ENCODE measurements around the gene CTNNBIP1. TPM values are rescaled to one million over a fixed set of nuclear protein-coding genes. Genes with fewer than 3 reads are reported as not detected.
A peak's percentile ranks its signal among the peaks of the same experiment; 100 is the strongest.

Gene CTNNBIP1
- total RNA-seq, 1 donor from 2014 or later = 50.6 TPM

DNA sequence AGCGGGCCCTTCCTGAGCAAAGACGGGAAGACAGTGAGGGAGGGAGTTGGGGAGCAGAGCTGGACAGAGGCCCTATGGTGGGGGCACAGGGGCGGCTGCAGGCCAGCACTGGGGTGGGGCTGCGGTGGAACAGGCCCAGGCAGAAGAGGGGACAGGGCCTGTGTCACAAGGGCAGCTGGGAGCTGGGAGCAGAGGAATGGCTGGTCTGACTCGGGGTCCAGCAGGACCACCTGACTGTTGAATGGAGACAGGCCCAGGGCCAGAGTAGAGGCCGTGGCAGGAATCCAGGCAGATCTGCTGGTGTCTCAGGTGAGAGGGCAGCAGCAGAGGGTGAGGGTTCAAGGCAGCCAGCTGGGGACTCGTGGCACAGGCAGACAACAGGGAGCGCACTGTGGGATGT is 25.3 kb downstream of the CTNNBIP1 start:
- ATAC-seq (no peak), DNase-seq (ENCODE audit: missing footprints) (no peak)
- intact Hi-C loops (cut with DNase I) = no loop called here

DNA sequence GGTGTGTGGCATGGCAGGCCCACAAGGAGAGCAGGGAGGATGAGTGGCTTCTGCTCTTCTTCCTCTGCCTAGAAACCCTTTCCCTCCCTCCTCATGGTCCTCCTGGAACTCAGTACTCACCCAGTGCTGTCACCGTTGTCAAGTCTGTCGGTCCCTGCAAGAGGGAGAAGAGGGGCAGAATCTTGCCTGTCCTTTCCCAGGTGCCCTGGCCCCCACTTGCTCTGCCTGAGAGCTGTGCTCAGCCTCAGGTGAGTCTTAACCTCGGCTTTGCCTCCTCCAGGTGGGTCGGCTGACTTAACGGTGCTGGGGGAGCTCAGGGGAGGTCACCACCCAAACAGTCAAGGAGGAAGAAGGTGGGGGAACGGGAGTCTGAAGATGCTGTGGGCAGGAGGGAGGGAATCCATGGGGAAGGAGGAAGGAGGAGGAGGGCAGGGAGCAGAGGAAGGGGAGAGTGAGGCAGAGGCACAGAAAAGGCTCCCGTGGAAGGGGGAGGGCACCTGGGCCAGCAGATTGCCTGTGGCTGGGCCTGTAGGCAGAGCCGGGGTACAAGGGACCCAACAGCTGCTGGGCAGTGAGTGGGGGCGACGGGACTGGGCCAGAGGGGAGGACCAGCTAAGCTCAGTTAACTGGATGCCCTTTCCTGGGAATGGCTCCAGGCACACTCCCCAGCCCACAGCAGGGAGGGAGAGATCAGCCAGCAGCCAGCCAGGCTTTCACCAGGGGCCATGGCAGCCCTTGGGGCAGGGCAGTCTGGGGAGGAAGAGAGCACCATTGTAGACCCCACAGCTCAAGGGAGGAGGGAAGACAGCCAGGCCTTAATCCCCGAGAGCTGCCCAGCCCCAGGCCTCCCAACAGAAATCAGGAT is 26.3 kb downstream of the CTNNBIP1 start:
- DNase-seq (ENCODE audit: missing footprints) = no peak
- peak; percentile 38 for ATAC-seq

DNA sequence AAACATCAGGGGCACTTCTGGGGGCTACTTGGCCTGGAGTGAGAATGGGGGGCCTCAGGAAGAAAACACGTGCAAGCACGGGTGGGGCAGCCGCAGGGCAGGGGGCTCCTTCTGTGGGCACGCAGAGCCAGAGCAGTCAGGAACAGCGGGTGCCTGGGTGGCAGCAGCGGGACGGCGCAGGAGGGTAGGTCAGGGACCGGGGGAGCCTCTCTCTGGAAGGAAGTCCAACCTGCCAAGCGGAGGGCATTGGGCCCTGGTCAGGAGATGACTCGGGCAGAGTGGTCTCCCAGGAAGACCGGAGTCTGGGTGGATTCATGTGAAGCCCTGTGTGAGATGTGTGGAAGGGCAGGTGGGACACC is 27.1 kb downstream of the CTNNBIP1 start:
- intact Hi-C loops (cut with DNase I) = no loop called here
- no peak for ATAC-seq

More for the DNA sequence above, 26.3 kb downstream of the CTNNBIP1 start:
- intact Hi-C loops (cut with DNase I) = no loop called here

DNA sequence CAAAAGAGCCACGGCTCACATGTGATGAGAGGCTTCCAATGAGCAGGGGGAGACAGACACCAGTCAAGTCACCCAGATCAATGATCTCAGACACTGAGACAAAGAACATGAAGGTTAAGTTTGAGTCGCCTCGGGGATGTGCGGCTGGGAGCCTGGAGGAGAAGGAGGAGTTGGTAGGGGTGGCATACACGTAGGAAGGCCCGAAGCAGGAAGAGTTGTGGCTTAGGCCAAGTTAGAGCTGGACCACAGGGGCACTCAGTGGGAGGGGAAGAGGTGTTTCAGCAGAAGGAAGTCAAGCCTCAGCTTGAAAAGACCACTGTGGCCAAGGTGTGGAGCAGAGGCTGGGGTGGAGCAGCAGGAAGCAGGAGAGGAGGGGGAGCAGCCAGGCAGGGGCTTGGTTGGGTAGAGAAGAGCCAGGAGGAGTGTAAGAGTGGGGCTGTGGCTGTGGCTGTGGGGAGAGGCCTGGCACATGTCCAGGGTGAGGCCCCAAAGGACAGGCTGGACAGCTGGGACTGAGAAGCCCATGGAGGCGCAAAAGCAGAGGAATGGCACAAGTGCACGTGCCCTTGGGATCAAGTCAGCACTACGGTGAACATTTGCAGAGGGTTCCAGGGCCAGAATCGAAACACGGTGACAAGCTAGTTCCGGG is 27.6 kb downstream of the CTNNBIP1 start:
- intact Hi-C loops (cut with DNase I) = no loop called here
- ATAC-seq (no peak), DNase-seq (ENCODE audit: missing footprints) (no peak)

More for the DNA sequence above, 27.1 kb downstream of the CTNNBIP1 start:
- no peak for DNase-seq (ENCODE audit: missing footprints)

DNA sequence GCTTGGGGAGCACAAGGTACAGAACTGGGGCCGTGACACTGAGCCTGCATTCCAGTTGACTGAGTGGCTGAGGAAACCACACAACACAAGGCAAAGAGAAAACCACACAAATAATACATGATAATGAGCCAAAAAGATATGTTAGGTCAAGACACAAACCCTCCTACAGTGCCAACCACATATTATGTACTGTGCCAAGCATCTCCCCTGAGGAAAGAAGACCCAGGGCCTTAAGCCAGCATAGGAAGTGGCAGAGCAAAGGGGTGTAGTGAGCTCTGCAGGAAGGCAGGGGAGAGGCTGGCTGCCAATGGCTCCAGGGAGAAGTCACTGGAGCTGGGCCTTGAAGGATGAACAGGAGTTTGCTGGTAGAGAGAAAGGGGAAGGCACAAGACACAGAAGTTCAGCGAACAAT is 28.2 kb downstream of the CTNNBIP1 start:
- ATAC-seq (no peak), DNase-seq (ENCODE audit: missing footprints) (no peak)
- intact Hi-C loops (cut with DNase I) = no loop called here

DNA sequence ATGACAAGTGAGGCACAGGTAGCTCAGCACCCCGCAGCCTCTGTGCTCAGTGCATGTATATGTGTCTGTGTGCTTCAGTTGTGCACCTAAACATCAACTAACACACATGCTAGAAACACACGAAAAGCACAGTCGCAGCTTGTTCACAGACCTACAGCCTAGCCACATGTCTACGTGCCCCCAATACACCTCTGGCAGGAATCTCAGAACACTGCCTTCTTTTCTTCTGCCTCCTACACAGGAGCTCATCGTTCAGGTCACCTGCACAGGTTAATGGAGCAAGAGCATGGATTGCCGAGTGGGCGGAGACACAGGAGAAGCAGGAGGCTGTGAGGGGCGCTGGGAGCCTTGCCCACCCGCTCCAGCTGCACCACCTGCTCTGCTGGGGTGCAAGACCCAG is 31.7 kb downstream of the CTNNBIP1 start:
- no peak for DNase-seq (ENCODE audit: missing footprints)

DNA sequence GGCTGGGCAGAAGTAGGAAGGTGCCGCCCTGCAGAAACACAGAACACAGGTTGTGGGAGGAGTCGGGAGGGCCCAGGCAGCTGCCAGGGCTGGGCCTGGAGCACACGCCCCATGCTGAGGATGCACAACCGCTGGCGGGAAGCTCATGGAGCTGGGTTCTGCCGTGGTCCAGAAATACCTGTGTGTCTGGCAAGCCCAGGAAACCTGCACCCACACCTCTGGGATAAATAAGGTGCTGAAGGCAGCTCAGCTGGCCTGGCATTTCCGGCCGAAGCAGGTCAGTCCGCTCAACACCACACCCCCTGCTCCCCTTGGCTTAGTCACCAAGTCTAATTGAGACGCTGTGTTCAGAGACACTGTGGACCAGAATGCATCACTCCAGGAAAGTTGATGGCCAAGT is 32.1 kb downstream of the CTNNBIP1 start:
- ATAC-seq (no peak), DNase-seq (ENCODE audit: missing footprints) (no peak)
- intact Hi-C loops (cut with DNase I) = loop anchor here (5.0 to 10.0 kb wide), 3 partner anchors 56 to 457 kb away; partner anchors contain the start of genes CLSTN1 and UBE4B

More for the DNA sequence above, 31.7 kb downstream of the CTNNBIP1 start:
- no peak for ATAC-seq
- intact Hi-C loops (cut with DNase I) = loop anchor here (5.0 to 10.0 kb wide), 3 partner anchors 56 to 456 kb away; partner anchors contain the start of genes CLSTN1 and UBE4B

DNA sequence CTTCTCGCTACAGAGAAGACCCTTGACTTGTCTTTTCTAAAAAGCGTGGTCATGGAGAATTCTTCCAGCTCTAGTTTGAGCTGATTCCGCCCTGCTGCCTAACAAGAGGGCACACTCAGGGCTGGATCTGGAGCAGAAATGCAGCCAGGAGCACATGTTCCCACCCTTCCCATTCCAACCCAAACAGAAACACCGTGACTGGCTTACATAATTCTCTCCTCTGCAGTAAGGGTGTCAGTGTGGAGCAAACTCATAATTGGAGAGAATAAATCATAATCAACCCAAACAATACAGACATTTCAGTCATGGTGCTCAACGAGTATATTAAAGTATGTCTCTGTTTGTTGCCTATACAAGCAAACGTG is 34.5 kb downstream of the CTNNBIP1 start:
- intact Hi-C loops (cut with DNase I) = loop anchor here (1.0 to 10.0 kb wide), 5 partner anchors 36 to 459 kb away; partner anchors contain the start of genes CLSTN1, LZIC, NMNAT1 and UBE4B
- DNase-seq (ENCODE audit: missing footprints) = no peak
- ATAC-seq = peak; percentile 37

DNA sequence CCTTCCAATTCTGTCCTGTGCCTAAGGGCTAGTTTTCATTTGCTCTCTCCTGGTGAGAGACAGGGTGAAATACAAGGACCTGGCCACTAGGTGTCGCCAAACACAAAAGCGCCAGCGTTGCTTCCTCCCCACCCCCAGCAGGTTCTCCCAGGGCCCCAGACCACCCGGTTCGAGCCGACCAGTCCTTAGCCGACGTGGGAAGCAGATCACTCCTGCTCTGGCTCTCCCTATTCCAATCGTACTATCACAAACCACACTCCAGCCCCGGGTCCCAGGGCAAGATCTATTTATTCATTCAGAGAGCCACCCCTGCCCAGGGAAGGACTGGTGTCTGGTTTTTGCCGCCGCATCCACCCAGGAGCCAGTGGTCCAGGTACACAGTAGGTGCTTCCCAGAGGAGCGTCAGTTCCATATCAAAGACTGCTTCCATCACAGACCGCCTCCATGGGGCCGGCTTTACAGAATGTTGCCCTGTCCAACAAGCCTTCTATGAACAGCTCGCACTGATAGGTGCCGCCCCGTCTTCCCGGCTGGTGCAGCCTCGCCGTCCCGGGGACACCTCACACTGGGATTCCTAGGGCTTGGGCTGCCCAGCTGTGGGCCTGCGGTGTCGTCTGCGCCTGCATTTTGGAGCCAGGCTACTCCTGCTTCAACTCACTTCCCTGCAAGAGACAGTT is 35.0 kb downstream of the CTNNBIP1 start:
- DNase-seq (ENCODE audit: missing footprints) = no peak
- ATAC-seq = peak; percentile 67
- intact Hi-C loops (cut with DNase I) = loop anchor here (1.0 to 10.0 kb wide), 5 partner anchors 36 to 460 kb away; partner anchors contain the start of genes CLSTN1, LZIC, NMNAT1 and UBE4B

DNA sequence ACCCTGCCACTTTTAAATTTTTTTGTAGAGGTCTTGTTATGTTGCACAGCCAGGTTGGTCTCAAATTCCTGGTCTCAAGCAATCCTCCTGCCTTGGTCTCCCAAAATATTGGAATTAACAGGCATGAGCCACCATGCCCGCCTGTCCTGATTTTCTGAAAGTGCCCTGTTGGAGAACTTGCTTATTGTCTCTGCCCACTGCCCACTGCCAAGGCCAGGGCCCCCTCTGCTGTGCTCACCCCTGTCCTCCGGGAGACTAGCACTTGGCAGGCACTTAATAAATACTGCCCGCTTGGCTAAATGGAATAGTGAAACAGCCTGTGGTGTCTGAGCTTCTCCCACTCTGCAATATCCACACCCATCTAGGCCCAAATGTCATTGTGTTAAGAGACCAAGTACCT is 35.7 kb downstream of the CTNNBIP1 start:
- DNase-seq (ENCODE audit: missing footprints) = no peak
- intact Hi-C loops (cut with DNase I) = loop anchor here (2.0 to 10.0 kb wide), 2 partner anchors 68 to 460 kb away; partner anchors contain the start of genes LZIC and NMNAT1
- ATAC-seq = no peak

DNA sequence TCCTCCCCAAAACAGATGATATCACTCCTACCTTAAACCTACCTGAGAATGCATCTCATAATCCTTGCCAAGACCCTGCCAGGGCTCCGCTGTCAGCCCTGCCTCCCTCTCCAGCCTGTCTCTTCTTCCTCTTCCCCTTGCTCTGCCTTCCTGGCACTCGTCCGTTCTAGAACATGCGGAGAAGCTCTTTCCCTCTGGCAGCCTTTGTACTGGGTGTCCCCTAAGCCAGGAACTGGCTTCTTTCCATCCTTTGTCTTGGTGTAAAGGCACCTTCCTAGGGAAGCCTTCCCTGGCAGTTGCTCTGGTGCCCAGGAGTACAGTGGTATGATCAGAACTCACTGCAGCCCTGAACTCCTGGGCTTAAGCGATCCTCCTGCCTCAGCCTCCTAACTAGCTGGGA is 36.1 kb downstream of the CTNNBIP1 start:
- intact Hi-C loops (cut with DNase I) = loop anchor here (2.0 to 10.0 kb wide), 2 partner anchors 69 to 461 kb away; partner anchors contain the start of genes LZIC and NMNAT1
- ATAC-seq (peak; percentile 16), DNase-seq (ENCODE audit: missing footprints) (no peak)

DNA sequence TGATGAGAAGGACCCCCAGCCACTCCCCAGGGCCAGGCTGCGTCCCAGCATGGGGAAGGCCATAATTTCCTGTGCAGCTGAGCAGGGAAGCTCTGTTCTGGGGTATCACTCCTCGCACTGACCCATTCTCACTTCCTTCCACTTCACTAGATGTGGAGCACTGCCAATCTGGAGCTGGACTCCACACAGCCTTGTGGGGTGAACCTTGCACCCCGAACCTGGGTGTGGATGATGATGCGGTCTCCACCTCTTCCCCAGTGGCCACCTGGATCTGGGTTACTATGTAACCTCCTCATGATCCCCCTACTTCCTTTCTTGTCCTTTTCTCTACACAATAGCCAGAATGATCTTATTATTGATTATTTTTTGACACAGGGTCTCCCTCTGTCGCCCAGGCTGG is 36.7 kb downstream of the CTNNBIP1 start:
- DNase-seq (ENCODE audit: missing footprints) (no peak), ATAC-seq (no peak)
- intact Hi-C loops (cut with DNase I) = loop anchor here (10.0 kb wide), 1 partner anchor 461 kb away; no protein-coding TSS in a partner anchor

DNA sequence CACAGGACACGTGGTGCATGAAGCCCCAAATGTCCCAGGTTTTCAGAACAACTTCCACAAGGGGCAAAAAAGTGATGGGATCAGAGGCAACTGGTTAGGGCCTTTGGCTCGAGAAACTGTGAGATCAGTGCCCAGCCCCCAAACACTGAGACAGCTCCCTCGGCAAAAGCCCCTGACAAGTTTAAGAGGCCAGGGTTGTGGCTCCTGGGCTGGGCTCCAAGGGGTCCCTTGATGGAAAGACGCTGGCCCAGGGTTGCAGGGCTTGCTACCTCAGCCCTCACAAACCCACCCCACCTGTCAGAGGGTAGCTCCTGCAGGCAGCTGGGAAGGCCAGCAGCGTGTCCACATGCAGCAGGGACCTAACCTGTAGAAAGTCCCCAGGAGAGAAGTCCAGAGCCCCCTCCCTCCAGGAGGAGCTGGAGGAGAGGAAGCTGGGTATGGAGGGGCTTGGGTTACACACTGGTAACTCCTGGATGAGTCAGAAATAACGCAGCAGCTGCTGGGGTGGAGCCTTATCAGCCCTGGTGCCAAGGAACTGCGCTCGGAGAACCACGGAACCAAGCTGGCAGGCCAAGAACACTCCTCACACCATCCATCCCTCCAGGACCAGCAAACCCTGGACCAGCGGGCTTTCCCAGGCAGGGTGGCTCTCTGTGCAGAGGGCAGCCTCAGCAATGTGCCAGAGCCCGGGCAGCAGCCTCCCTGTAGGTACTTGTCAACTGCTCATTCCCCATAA is 37.5 kb downstream of the CTNNBIP1 start:
- no peak for DNase-seq (ENCODE audit: missing footprints)
- no peak for ATAC-seq
- intact Hi-C loops (cut with DNase I) = loop anchor here (10.0 kb wide), 1 partner anchor 462 kb away; no protein-coding TSS in a partner anchor

DNA sequence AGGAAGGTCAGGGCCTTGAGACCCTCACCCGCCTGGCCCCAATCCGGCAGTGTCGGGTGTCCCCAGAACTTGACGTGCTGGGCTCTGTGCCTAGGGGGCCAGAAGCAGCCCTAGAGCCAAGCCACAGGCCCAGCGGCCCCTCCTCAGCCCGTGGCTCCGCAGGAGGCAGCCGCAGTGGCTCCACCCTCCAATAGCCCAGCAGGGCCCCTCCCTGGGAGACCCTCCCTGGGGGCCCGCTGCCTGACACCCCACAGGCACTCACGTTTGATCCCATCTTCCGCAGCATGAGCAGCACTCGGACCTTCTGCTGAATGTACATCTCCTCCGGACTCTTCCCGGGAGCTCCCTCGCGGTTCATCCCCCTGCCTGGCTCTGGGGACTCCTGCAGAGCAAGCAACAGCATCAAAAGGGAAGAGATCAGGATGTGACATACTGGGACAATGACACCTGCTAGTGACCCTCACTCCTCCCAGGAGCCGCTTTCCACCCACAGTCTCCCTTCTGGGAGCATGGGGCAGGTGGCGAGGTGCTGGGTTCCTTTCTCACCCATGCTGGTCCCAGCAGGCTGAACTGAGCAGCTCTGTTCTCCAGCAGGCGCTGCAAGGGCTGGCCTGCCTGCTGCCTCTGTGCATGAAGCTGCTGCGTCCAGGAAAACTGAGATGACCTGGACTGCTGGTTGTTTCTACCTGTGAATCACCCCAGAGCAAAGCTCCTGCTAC is 38.2 kb downstream of the CTNNBIP1 start:
- ATAC-seq = no peak

DNA sequence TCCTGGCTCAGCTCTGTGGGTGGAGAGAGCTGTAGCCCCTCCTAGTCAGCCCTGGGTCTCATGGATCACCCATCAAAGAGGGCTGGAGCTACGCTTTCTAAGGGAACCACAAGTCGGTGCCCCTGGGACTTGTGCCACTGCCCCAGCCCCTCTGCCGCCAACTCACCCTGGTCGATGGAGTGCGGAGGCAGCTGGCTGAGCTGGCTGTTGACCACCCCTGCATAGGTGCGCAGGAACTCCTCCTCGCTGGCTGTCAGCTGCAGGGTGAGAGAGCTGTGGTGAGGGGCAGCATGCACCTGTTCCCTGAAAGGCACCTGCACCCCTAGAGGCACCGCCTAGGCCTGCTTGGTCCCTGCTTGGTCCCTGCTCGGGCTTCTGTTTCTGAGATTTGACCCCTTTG is 39.0 kb downstream of the CTNNBIP1 start:
- DNase-seq (ENCODE audit: missing footprints) = no peak
- ATAC-seq = no peak
- intact Hi-C loops (cut with DNase I) = loop anchor here (10.0 kb wide), 1 partner anchor 464 kb away; no protein-coding TSS in a partner anchor

More for the DNA sequence above, 38.2 kb downstream of the CTNNBIP1 start:
- DNase-seq (ENCODE audit: missing footprints) = no peak
- intact Hi-C loops (cut with DNase I) = loop anchor here (10.0 kb wide), 1 partner anchor 463 kb away; no protein-coding TSS in a partner anchor

DNA sequence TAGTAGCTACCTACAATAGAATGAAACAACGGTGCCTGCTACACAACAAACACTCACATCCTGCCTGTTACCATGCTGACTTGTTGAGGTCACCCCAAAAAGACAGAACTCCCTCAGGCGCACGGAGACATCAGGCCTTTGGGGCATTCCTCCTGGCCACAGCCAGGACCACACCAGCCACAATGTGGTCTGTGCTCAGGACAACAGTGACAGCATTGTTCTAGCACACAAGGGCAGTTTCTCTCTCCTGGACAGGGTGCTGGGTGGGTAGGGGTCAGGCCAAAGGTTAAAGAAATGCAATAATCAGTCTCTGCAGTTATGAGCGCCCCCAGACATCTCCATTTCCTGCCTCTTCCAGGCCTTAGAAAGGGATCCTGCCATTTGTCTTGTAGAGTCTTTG is 39.5 kb downstream of the CTNNBIP1 start:
- ATAC-seq (no peak), DNase-seq (ENCODE audit: missing footprints) (no peak)
- intact Hi-C loops (cut with DNase I) = loop anchor here (10.0 kb wide), 1 partner anchor 464 kb away; no protein-coding TSS in a partner anchor

DNA sequence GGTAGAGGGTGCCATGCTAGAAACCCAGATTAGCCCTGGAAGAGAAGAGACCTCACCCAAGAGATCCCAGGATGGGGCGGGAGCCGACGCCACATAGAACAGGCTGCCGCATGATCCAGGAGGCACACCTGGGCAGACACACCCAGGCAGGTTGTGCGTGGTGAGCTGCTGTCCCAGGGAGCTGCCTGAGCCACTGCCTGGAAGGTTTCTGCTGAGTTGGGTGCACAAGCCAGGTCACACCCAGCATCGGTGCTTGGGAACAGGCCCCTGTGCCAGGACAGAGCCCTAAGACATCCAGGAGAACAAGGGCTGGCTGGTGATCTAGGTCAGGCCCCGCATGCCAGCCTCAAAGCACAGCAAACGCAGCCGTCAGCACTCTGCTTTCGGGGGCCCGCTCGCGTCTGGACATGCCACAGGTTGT is 40.2 kb downstream of the CTNNBIP1 start:
- intact Hi-C loops (cut with DNase I) = loop anchor here (10.0 kb wide), 1 partner anchor 465 kb away; no protein-coding TSS in a partner anchor
- DNase-seq (ENCODE audit: missing footprints) (no peak), ATAC-seq (no peak)
